ENCODE results near the gene STUM.
"Not testable (repeated sequence)": the region's sequence is repeated elsewhere in the genome, so short reads cannot be mapped to it uniquely, and the experiment has no call there.

STUM gene, protein sequence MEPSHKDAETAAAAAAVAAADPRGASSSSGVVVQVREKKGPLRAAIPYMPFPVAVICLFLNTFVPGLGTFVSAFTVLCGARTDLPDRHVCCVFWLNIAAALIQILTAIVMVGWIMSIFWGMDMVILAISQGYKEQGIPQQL

GRCh38 chr1:226548256-226549093 is at the start of gene STUM:
Gene STUM, plus strand, starts transcription at chr1:226548764. Its CDS starts 141 bp downstream, at chr1:226548905.
- FAIRE-seq, result no peak

GRCh38 chr1:226499699-226500098 is 48.9 kb upstream of the STUM start:
- not testable (repeated sequence) for FAIRE-seq

DNA sequence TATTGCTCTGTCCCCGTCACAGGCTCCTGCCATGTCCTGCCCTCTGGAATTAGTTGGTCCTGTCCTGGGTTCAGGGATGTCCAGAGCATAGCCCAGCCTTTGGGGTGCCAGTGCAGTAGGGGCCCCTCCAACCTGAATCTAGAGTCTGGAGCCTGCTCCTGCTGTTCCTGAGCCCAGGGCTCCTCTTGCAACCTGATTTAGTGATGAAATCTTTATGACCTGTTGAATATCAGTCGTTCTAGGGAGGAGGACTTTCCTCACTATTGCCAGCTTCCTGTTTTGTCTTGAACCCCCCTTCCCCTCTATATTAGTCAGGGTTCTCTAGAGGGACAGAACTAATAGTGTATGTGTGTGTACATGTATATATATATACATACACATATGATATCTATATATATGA is 42.5 kb upstream of the STUM start:
- FAIRE-seq, result no peak

GRCh38 chr1:226506921-226507320 is 41.6 kb upstream of the STUM start:
- no peak for FAIRE-seq

GRCh38 chr1:226510453-226510852 is 38.1 kb upstream of the STUM start:
- FAIRE-seq, result no peak

GRCh38 chr1:226511296-226511695 is 37.3 kb upstream of the STUM start:
- no peak for FAIRE-seq

DNA sequence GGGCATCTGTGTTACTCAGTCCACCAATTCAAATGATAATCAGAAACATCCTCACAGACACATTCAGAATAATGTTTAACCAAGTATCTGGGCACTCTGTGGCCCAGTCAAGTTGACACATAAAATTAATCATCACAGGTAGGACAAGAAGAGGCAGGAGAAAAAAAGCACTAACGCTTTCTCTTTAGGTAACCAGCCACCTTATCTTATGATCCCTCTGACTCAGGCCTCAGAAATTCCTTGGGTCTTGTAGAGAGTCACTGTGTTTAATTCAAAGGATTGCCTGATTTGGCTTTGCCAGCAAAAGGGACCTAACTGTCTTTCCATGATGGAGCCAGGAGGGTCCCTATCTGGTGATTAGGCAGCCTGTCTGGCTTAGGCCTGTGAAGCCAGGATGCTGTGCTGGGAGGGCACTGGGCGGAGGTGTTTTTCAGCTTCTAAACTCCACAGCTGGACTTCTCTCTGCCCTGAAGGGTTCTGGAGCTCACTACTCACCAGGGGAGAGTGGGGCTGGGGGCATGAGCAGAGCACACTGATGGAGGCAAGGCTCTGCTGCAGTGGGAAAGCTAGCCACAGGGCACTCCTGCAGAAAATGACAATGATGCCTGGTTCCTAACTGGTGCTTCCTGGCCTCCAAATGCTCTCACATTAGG is 36.4 kb upstream of the STUM start:
- FAIRE-seq, result no peak

- FAIRE-seq, result no peak
Observed at GRCh38 chr1:226518375-226518774, 30.2 kb upstream of the STUM start.

- FAIRE-seq, result no peak
Observed at GRCh38 chr1:226519135-226519534, 29.4 kb upstream of the STUM start.

GRCh38 chr1:226519716-226520598 is 28.6 kb upstream of the STUM start:
- no peak for FAIRE-seq

DNA sequence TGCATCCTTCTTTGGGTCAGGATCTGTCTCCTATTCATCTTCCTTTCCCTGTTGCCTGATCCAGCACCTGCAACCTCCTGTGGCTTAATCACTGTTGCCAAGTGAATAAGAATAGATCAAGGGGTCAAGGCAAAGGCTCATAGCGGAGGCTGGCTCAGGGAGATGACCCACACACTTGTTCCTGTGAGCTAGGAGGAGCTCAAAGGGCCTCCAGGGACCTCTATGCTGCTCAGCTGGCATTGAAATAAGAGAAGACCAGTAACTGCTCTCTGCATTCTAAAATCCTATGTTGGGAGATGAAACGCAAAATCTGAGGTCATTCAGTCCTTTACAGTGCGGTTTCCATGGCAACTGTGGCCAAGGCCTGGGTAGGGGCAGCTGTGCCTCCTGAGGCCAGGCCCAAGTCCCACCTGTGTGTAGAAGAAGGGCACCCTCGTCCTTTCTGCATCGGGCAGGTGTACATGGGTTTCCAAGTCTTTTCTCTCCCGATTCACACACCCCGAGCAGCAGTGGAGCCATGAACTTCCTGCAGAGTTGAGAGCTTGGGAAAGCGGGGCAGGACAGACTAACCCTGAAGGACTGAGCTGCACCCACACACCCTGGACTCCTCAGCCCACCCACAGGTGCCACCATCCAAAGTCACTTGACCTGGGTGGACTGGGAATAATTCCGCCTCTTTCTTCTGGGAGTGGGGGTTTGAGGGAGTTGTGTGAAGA is 27.8 kb upstream of the STUM start:
- FAIRE-seq, result no peak

GRCh38 chr1:226523646-226524406 is 24.7 kb upstream of the STUM start:
- FAIRE-seq, result no peak

- FAIRE-seq, result no peak
Observed at GRCh38 chr1:226524547-226524946, 24.0 kb upstream of the STUM start.

DNA sequence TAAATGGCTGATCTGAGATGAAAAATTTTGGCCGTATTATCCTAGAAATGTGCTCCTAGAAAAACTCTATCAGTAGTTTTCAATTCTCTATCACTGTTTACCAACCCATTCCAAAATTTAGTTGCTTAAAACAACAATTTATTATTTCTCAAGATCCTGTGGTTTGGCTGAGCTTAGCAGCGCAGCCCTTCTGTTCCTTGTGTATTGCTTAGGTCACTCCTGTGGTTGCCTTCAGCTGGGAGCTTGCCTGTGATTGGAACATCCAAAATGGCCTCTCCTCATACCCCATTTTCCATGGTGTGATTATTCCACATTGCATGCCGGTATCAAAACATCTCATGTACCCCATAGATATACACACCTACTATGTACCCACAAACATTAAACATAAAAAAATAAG is 22.8 kb upstream of the STUM start:
- no peak for FAIRE-seq

DNA sequence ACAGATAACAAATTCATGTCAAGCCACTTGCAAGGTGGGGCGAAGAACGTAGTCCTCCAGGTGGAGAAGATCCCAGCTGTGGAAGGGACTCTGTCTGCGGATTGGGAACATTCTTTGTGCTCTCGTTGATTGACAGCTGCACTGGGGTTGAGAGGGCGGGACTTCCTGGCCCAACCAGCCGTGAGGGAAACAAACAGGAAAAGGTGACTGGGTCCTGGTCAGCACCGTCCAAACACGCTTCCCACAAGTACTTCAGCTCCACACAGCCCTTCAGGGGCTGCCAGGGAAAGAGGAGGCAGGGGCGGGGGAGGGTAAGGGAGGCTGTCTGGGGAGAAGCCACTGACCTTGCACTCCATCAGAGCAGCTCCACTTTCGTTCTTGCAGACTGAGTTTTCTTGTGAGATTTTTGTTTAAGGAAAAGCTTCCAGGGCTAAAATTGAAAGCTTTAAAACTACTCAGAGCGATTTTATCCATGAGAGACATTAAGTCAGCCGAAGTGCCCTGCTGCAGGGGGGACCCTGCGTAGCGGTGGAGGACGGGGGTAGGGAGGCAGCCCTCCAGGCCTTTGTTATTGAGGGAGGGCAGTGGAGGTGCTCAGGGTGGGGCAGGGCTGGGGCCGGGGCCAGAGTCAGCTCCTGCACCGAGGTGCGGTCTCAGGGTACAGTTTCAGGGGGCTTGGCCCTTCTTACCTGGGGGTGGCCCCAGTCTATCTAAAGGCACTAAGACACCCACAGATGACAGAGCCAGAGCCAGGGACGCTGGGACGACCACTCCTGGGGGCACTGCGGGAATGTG is 21.6 kb upstream of the STUM start:
- FAIRE-seq, result no peak

DNA sequence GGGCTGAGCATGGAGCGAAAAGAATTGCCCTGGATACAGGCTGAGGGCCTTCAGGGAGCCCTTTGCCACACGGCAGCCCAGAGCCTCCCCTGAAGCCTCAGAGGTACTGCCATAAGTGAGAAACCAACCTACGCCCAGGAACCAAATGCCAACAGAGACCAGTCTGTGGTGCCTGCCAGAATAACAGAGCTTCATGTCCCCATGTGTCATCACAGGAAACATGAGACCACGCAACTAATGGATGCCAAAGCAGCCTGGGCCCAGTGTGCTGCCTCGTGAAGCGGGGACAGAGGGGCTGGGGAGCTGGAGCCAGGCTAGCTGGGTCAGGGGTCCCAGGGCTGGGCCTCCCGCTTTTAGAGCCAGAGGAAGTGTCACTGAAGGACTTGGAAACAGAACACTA is 18.7 kb upstream of the STUM start:
- FAIRE-seq, result no peak

GRCh38 chr1:226530591-226530990 is 18.0 kb upstream of the STUM start:
- no peak for FAIRE-seq

- no peak for FAIRE-seq
Observed at GRCh38 chr1:226531360-226532093, 17.0 kb upstream of the STUM start.

GRCh38 chr1:226532553-226532952 is 16.0 kb upstream of the STUM start:
- FAIRE-seq, result no peak

- FAIRE-seq, result no peak
Observed at GRCh38 chr1:226533220-226533619, 15.3 kb upstream of the STUM start.

All from G401.6 (cell line).